Transverse colon (tissue), 4 donors: Measurements from ENCODE around the gene MYO16. TPM values are rescaled to one million over a fixed set of nuclear protein-coding genes. Genes with fewer than 3 reads are reported as not detected.

Experiments used
- DNase-seq: peaks from one replicate; pipeline ENCODE4 v3.0.0-alpha.2; 2019
- H3K27ac ChIP-seq, 4 donors: fragments of 200-600 bp; sonication (generic); 2 replicates each; pipeline ENCODE4 v1.5.1; 2016 to 2018; ENCODE audit warnings: inconsistent platforms in 4 of 4
- H3K27me3 ChIP-seq: fragments of 200-600 bp; sonication (generic); 2 replicates; pipeline ENCODE4 v1.5.1; 2017; ENCODE audit warnings: inconsistent platforms
- H3K36me3 ChIP-seq, 4 donors: fragments of 200-600 bp; sonication (generic); 2 replicates each; pipeline ENCODE4 v1.5.1; 2017 to 2019; ENCODE audit warnings: inconsistent platforms in 4 of 4
- H3K4me1 ChIP-seq, 4 donors: fragments of 200-600 bp; sonication (generic); 2 replicates each; pipeline ENCODE4 v1.5.1; 2017 to 2020; ENCODE audit warnings: inconsistent platforms in 4 of 4
- H3K4me3 ChIP-seq, 4 donors: fragments of 200-600 bp; sonication (generic); 1 replicate in 1 of 4; 2 replicates in 3 of 4; pipeline versions ENCODE4 v1.5.1 to v1.6.1; 2017 to 2019; ENCODE audit warnings: inconsistent platforms in 4 of 4
- H3K9me3 ChIP-seq, 2 donors: fragments of 200-600 bp; sonication (generic); 2 replicates each; pipeline ENCODE4 v1.5.1; 2017 to 2019; ENCODE audit warnings: inconsistent platforms in 2 of 2
- EP300 ChIP-seq: sonication (generic); formaldehyde crosslinking; IDR thresholded peaks from one replicate; pipeline ENCODE4 v1.6.1; 2017; ENCODE audit warnings: antibody characterized with exemption, low read depth
- POLR2A ChIP-seq: fragments of 450-650 bp; IDR thresholded peaks from one replicate; pipeline ENCODE4 v1.6.1; 2016; ENCODE audit warnings: antibody characterized with exemption, mild to moderate bottlenecking, moderate library complexity
- POLR2AphosphoS5 ChIP-seq, 3 donors: sonication (generic); formaldehyde crosslinking; IDR thresholded peaks; one replicate each; pipeline ENCODE4 v1.6.1; 2016; ENCODE audit warnings: antibody characterized with exemption in 3 of 3
- WGBS, 2 donors: methylation state at CpG; one replicate each; pipeline ENCODE4 v1.1.5; 2018; ENCODE audit warnings: low coverage in 1 of 2; 5-methylcytosine and 5-hydroxymethylcytosine counted together
- in situ Hi-C, 4 donors: fragments of 200-750 bp; cut with MboI; loops; one replicate each; pipeline versions ENCODE4 v1.15.0 to v1.15.1; 2017; ENCODE audit warnings: low sequenced_read_pairs in 3 of 4, low pct_ligation_motif_present in 1 of 4, low pct_unique_long_range_greater_than_20kb in 1 of 4
- intact Hi-C: fragments of 100-400 bp; cut with DNase I; formaldehyde crosslinking; loops from one replicate; pipeline ENCODE4 v1.15.1; 2023; ENCODE audit warnings: low total_unique reads
- total RNA-seq, 4 donors: library from RNA; depleted of rRNA; stranded (reverse); fragments of >200 nt; gene quantifications; one replicate each; pipeline ENCODE4 v1.1.0, GENCODE V29; 2016
- TF ChIP-seq, protein P1 (sequence below), 5 experiments: fragments of 200-600 bp in 3 of 5; fragments of 450-650 bp in 2 of 5; sonication (generic) in 3 of 5; IDR thresholded peaks; 1 replicate in 2 of 5; 2 replicates in 3 of 5; pipeline ENCODE4 v1.5.1; 2016 to 2017; ENCODE audit warnings: antibody characterized with exemption in 5 of 5, inconsistent platforms in 3 of 5, mild to moderate bottlenecking in 2 of 5, moderate library complexity in 1 of 5

The MYO16 gene
- total RNA-seq, 4 donors from 2014 or later: under 0.01 to 3.4 TPM; not detected in 2

DNA sequence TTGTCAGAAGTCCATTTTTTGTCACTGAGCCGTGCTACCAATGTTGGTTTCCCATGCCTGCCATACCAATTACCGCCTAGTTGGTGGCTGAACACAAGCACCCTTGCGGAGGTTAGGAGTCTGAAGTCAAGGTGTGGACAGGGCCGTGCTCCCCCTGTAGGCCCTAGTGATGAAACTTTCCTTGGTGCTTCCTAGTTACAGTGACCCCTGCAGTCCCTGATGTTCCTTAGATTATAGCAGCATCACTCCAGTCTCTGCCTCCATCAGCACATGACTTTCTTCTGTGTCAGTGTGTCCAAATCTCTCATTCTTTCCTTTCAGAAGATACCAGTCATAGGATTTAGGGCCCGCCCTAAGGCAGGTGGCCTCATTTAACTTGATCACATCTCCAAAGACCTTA is 99.0 kb downstream of the MYO16 start:
- no peak for DNase-seq
- no peaks in the 10 kb centered on the region for H3K9me3 ChIP-seq
- H3K4me1 ChIP-seq: no peaks in the 10 kb centered on the region
- in situ Hi-C loops: no loop called here
- no peak overlapping the region for H3K4me3 ChIP-seq
- H3K36me3 ChIP-seq: no peaks in the 10 kb centered on the region
- H3K27me3 ChIP-seq: no peaks in the 10 kb centered on the region
- TF ChIP-seq POLR2AphosphoS5 (IDR thresholded peaks at IDR 0.05) (no peak), EP300 (no peak), POLR2A (no peak)
- TF ChIP-seq, protein P1, sequence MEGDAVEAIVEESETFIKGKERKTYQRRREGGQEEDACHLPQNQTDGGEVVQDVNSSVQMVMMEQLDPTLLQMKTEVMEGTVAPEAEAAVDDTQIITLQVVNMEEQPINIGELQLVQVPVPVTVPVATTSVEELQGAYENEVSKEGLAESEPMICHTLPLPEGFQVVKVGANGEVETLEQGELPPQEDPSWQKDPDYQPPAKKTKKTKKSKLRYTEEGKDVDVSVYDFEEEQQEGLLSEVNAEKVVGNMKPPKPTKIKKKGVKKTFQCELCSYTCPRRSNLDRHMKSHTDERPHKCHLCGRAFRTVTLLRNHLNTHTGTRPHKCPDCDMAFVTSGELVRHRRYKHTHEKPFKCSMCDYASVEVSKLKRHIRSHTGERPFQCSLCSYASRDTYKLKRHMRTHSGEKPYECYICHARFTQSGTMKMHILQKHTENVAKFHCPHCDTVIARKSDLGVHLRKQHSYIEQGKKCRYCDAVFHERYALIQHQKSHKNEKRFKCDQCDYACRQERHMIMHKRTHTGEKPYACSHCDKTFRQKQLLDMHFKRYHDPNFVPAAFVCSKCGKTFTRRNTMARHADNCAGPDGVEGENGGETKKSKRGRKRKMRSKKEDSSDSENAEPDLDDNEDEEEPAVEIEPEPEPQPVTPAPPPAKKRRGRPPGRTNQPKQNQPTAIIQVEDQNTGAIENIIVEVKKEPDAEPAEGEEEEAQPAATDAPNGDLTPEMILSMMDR (IDR thresholded peaks at IDR 0.05): no peak
- WGBS, 2 donors: 70 to 73% methylated on average over 3 to 5 of the region's 5 CpGs
- intact Hi-C loops: no loop called here
- no peak overlapping the region for H3K27ac ChIP-seq

- H3K9me3 ChIP-seq: peaks cover 0 to 3% of the 10 kb centered on the region in 2 donors
- WGBS, 2 donors: 53 to 86% methylated on average over 3 of the region's 3 CpGs
- no peaks in the 10 kb centered on the region for H3K4me1 ChIP-seq
- DNase-seq: no peak
- no peak overlapping the region for H3K27ac ChIP-seq
- no peaks in the 10 kb centered on the region for H3K27me3 ChIP-seq
- no peaks in the 10 kb centered on the region for H3K36me3 ChIP-seq
- in situ Hi-C loops (no loop called here), intact Hi-C loops (no loop called here)
- no peak overlapping the region for H3K4me3 ChIP-seq
- TF ChIP-seq POLR2A: no peak
- TF ChIP-seq EP300: no peak
- TF ChIP-seq, protein P1 (IDR thresholded peaks at IDR 0.05): no peak
- no peak for TF ChIP-seq POLR2AphosphoS5 (IDR thresholded peaks at IDR 0.05)
Observed at GRCh38 chr13:108733022-108733560, 103.7 kb downstream of the MYO16 start.

GRCh38 chr13:108734676-108735075 is 105.3 kb downstream of the MYO16 start:
- intact Hi-C loops (no loop called here), in situ Hi-C loops (no loop called here)
- WGBS, 2 donors: 60 to 83% methylated on average over 1 to 4 of the region's 4 CpGs
- Histone ChIP-seq H3K4me3 (no peak overlapping the region), H3K9me3 (peaks cover 0 to 3% of the 10 kb centered on the region in 2 donors), H3K27ac (no peak overlapping the region), H3K4me1 (no peaks in the 10 kb centered on the region), H3K36me3 (no peaks in the 10 kb centered on the region), H3K27me3 (no peaks in the 10 kb centered on the region)
- TF ChIP-seq, protein P1 (IDR thresholded peaks at IDR 0.05): no peak
- TF ChIP-seq POLR2AphosphoS5 (IDR thresholded peaks at IDR 0.05) (no peak), POLR2A (no peak), EP300 (no peak)
- DNase-seq: no peak

GRCh38 chr13:108741930-108742329 is 112.5 kb downstream of the MYO16 start:
- no peaks in the 10 kb centered on the region for H3K27me3 ChIP-seq
- H3K4me3 ChIP-seq: no peak overlapping the region
- intact Hi-C loops: no loop called here
- no peak for DNase-seq
- H3K27ac ChIP-seq: no peak overlapping the region
- in situ Hi-C loops: no loop called here
- TF ChIP-seq POLR2A: no peak
- no peak for TF ChIP-seq EP300
- TF ChIP-seq, protein P1 (IDR thresholded peaks at IDR 0.05): no peak
- TF ChIP-seq POLR2AphosphoS5 (IDR thresholded peaks at IDR 0.05): no peak
- 61 to 78% methylated on average over 4 to 5 of the region's 5 CpGs for WGBS, 2 donors
- H3K9me3 ChIP-seq: no peaks in the 10 kb centered on the region
- H3K36me3 ChIP-seq: no peaks in the 10 kb centered on the region
- no peaks in the 10 kb centered on the region for H3K4me1 ChIP-seq
